Kidney epithelial cell (primary cell): ENCODE measurements around the gene DAP. TPM values are rescaled to one million over a fixed set of nuclear protein-coding genes. Genes with fewer than 3 reads are reported as not detected.

Experiments used
- DNase-seq: peaks from one replicate; pipeline ENCODE4 v3.0.0-alpha.2; 2010; ENCODE audit warnings: low read depth
- H3K27me3 ChIP-seq: 2 replicates; pipeline ENCODE4 v1.6.0; 2011; ENCODE audit warnings: low read length; ENCODE audit not compliant: control insufficient read depth, insufficient read depth
- H3K36me3 ChIP-seq: 2 replicates; pipeline ENCODE4 v1.5.1; 2011; ENCODE audit warnings: low read length; ENCODE audit not compliant: control insufficient read depth, insufficient read depth
- H3K4me3 ChIP-seq: 2 replicates; pipeline ENCODE4 v1.5.1; 2011; ENCODE audit warnings: low read depth, mild to moderate bottlenecking, control low read depth, low read length
- CTCF ChIP-seq: IDR thresholded peaks from 2 replicates; pipeline ENCODE4 v1.5.1; 2011; ENCODE audit warnings: mild to moderate bottlenecking, moderate library complexity, low read length, control low read depth, inconsistent platforms; ENCODE audit not compliant: insufficient read depth, poor library complexity, severe bottlenecking
- total RNA-seq: library from RNA; depleted of rRNA; stranded (reverse); fragments of >200 nt; gene quantifications from 2 replicates; pipeline ENCODE4 v1.2.3, GENCODE V29; 2015

Gene DAP
- total RNA-seq, 1 donor from 2014 or later: 77.7 TPM

- DNase-seq: no peak
Observed at GRCh38 chr5:10690460-10691440, 70.3 kb downstream of the DAP start.

GRCh38 chr5:10689391-10690081 lies 71.5 kb downstream of the DAP start:
- no peak overlapping the region for H3K4me3 ChIP-seq
- no peak for DNase-seq
- peak; percentile 48 for TF ChIP-seq CTCF

More at GRCh38 chr5:10690460-10691440, 70.3 kb downstream of the DAP start:
- Histone ChIP-seq H3K36me3 (peaks cover 1% of the 10 kb centered on the region), H3K4me3 (no peak overlapping the region), H3K27me3 (no peaks in the 10 kb centered on the region)
- no peak for TF ChIP-seq CTCF

GRCh38 chr5:10688651-10689171 lies 72.3 kb downstream of the DAP start:
- Histone ChIP-seq H3K27me3 (no peaks in the 10 kb centered on the region), H3K36me3 (peaks cover 1% of the 10 kb centered on the region), H3K4me3 (no peak overlapping the region)
- TF ChIP-seq CTCF: no peak
- no peak for DNase-seq

More at GRCh38 chr5:10689391-10690081, 71.5 kb downstream of the DAP start:
- Histone ChIP-seq H3K27me3 (no peaks in the 10 kb centered on the region), H3K36me3 (peaks cover 1% of the 10 kb centered on the region)

GRCh38 chr5:10686890-10687289 lies 74.1 kb downstream of the DAP start:
- DNase-seq: no peak
- Histone ChIP-seq H3K4me3 (no peak overlapping the region), H3K36me3 (peaks cover 4% of the 10 kb centered on the region), H3K27me3 (no peaks in the 10 kb centered on the region)
- TF ChIP-seq CTCF: no peak

- no peak for DNase-seq
- no peak for TF ChIP-seq CTCF
- H3K27me3 ChIP-seq: no peaks in the 10 kb centered on the region
- peaks cover 4% of the 10 kb centered on the region for H3K36me3 ChIP-seq
- H3K4me3 ChIP-seq: no peak overlapping the region
Observed at GRCh38 chr5:10685115-10685521, 75.9 kb downstream of the DAP start.
